Sigmoid colon (tissue), 4 donors: ENCODE measurements around the gene RFC5.

Experiments used
- EP300 ChIP-seq, 4 donors: sonication (generic); formaldehyde crosslinking; IDR thresholded peaks; one replicate each; pipeline ENCODE4 v1.6.1; 2017; ENCODE audit warnings: antibody characterized with exemption in 4 of 4
- TF ChIP-seq, protein P1 (sequence below), 4 experiments: fragments of 450-650 bp in 3 of 4; fragments of 200-600 bp in 1 of 4; IDR thresholded peaks; one replicate each; pipeline ENCODE4 v1.5.1; 2016 to 2019; ENCODE audit warnings: antibody characterized with exemption in 4 of 4, mild to moderate bottlenecking in 3 of 4, moderate library complexity in 2 of 4

DNA sequence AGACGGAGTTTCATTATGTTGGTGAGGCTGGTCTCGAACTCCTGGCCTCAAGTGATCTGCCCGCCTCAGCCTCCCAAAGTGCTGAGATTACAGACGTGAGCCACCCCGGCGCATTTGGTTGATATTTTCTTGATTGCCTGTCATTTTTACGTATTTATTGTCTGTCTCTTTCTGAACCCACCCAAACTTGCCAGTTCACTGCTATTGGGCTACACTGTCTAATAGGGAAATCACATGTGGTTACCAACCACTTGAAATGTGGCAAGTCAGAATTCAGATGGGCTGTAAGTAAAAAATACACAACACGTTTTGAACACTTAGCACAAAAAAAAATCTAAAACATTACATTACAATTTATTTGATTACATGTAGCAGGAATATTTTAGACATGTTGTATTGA is 42.4 kb downstream of the RFC5 start:
- TF ChIP-seq, protein P1, sequence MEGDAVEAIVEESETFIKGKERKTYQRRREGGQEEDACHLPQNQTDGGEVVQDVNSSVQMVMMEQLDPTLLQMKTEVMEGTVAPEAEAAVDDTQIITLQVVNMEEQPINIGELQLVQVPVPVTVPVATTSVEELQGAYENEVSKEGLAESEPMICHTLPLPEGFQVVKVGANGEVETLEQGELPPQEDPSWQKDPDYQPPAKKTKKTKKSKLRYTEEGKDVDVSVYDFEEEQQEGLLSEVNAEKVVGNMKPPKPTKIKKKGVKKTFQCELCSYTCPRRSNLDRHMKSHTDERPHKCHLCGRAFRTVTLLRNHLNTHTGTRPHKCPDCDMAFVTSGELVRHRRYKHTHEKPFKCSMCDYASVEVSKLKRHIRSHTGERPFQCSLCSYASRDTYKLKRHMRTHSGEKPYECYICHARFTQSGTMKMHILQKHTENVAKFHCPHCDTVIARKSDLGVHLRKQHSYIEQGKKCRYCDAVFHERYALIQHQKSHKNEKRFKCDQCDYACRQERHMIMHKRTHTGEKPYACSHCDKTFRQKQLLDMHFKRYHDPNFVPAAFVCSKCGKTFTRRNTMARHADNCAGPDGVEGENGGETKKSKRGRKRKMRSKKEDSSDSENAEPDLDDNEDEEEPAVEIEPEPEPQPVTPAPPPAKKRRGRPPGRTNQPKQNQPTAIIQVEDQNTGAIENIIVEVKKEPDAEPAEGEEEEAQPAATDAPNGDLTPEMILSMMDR (IDR thresholded peaks at IDR 0.05): no peak
- no peak for TF ChIP-seq EP300 (IDR thresholded peaks at IDR 0.05)
